Mammary epithelial cell (primary cell): ENCODE measurements around the gene EML4.

Experiments
- CTCF ChIP-seq, 2 donors: IDR thresholded peaks in 1 of 2; conservative IDR thresholded peaks in 1 of 2; 2 replicates each; pipeline ENCODE4 v1.5.1; 2011 to 2012; ENCODE audit warnings: inconsistent platforms in 2 of 2, low read length in 2 of 2, mild to moderate bottlenecking in 2 of 2, control low read depth in 1 of 2, low read depth in 1 of 2; ENCODE audit not compliant: insufficient read depth in 1 of 2; ENCODE audit errors: extremely low read depth in 1 of 2
- EZH2 ChIP-seq: IDR thresholded peaks from 2 replicates; pipeline ENCODE4 v1.6.1; 2012; ENCODE audit warnings: low read length, inconsistent platforms, borderline replicate concordance

GRCh38 chr2:42137125-42137841, 31.9 kb upstream of the EML4 start:
- TF ChIP-seq CTCF (conservative IDR thresholded peaks at IDR 0.05 in 1 of 2, IDR thresholded peaks at IDR 0.05 in 1 of 2; ENCODE audit: extremely low read depth in 1 of 2, insufficient read depth in 1 of 2, low read depth in 1 of 2, low read length in 2 of 2): no peak
- TF ChIP-seq EZH2: no peak
